ENCODE results near the gene SMIM36.

- no peak for TF ChIP-seq POLR2A (IDR thresholded peaks at IDR 0.05; ENCODE audit: low read length)
- no peak for TF ChIP-seq GATA1 (IDR thresholded peaks at IDR 0.05; ENCODE audit: low read depth, low read length)
These were observed 67.3 kb downstream of the SMIM36 start for GRCh38 chr17:55443904-55444303.

Data from erythroblast (primary cell).